ENCODE measurements around the gene CLEC1A. TPM values are rescaled to one million over a fixed set of nuclear protein-coding genes. Genes with fewer than 3 reads are reported as not detected.
"Not testable (repeated sequence)": the region's sequence is repeated elsewhere in the genome, so short reads cannot be mapped to it uniquely, and the experiment has no call there.

The CLEC1A gene
- total and polyA plus RNA-seq, 7 donors, result 0.96 to 3.8 (median 1.7) TPM

DNA sequence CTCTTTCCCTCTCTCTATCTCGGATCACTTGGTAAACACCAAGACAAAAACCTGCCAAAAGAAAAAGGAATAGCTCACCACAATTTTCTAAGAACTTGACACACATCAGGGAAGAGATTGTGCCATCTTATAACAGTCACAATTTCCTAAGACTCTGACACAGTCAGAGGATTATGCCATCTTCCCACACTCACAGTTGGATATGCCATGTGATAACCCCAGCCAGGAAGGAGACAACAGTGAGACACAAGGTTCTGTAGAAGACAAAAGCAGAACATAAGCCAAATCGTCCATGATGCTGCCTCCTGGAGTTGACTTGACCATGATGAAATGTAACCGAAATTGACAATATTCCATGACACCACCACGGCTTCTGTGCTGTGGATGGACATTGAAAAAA is 71.1 kb downstream of the CLEC1A start:
- Histone ChIP-seq H3K9me3 (no peaks in the 10 kb centered on the region), H3K4me3 (no peak overlapping the region), H3K4me1 (no peaks in the 10 kb centered on the region), H3K27ac (no peak overlapping the region), H3K36me3 (ENCODE audit: insufficient read depth in 1 of 2, low read depth in 1 of 2) (no peaks in the 10 kb centered on the region), H3K27me3 (ENCODE audit: insufficient read depth in 3 of 3, low read length in 2 of 3) (no peaks in the 10 kb centered on the region)
- TF ChIP-seq, protein P1, sequence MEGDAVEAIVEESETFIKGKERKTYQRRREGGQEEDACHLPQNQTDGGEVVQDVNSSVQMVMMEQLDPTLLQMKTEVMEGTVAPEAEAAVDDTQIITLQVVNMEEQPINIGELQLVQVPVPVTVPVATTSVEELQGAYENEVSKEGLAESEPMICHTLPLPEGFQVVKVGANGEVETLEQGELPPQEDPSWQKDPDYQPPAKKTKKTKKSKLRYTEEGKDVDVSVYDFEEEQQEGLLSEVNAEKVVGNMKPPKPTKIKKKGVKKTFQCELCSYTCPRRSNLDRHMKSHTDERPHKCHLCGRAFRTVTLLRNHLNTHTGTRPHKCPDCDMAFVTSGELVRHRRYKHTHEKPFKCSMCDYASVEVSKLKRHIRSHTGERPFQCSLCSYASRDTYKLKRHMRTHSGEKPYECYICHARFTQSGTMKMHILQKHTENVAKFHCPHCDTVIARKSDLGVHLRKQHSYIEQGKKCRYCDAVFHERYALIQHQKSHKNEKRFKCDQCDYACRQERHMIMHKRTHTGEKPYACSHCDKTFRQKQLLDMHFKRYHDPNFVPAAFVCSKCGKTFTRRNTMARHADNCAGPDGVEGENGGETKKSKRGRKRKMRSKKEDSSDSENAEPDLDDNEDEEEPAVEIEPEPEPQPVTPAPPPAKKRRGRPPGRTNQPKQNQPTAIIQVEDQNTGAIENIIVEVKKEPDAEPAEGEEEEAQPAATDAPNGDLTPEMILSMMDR (IDR thresholded peaks at IDR 0.05), result no peak
- DNase-seq (no peak), ATAC-seq (no peak)
- intact Hi-C loops (cut with DNase I), result no loop called here
- 65 to 75% (median 67%) methylated on average over 4 of the region's 4 CpGs for WGBS, 3 donors

DNA sequence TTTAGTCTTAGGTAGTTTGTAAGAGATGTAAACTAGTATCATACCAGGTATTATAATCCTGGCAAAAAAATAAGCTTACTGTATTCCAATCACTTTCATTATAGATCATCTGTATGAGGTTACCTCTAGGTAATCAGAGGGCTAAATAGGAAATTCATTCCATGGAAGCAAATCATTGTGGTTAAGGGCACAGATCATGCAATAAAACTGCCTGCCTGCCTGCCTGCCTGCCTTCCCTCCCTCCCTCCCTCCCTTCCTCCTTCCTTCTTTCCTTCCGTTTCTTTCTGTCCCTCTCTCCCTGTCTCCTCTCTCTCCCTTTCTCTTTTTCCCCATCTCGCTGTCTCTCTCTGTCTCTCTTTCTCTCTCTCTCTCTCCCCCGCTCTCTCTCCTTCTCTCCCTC is 71.5 kb downstream of the CLEC1A start:
- Histone ChIP-seq H3K27ac (no peak overlapping the region), H3K36me3 (ENCODE audit: insufficient read depth in 1 of 2, low read depth in 1 of 2) (no peaks in the 10 kb centered on the region), H3K4me3 (no peak overlapping the region), H3K9me3 (no peaks in the 10 kb centered on the region), H3K27me3 (ENCODE audit: insufficient read depth in 3 of 3, low read length in 2 of 3) (no peaks in the 10 kb centered on the region), H3K4me1 (no peaks in the 10 kb centered on the region)
- TF ChIP-seq, protein P1 (IDR thresholded peaks at IDR 0.05), result no peak
- WGBS, 3 donors, result 68 to 79% (median 74%) methylated on average over 3 of the region's 3 CpGs
- no peak for ATAC-seq
- no peak for DNase-seq
- intact Hi-C loops (cut with DNase I), result no loop called here

DNA sequence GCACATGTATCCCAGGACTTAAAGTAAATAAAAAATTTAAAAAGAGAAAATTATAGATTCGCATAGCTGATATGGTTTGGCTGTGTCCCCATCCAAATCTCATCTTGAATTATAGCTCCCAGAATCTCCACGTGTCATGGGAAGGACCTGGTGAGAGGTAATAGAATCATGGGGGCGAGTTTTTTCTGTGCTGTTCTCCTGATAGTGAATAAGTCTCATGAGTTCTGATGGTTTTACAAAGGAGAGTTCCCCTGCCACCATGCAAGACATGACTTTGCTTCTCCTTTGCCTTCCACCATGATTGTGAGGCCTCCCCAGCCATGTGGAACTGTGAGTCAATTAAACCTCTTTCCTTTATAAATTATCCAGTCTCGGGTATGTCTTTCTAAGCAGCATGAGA is 72.1 kb downstream of the CLEC1A start:
- H3K36me3 ChIP-seq (ENCODE audit: insufficient read depth in 1 of 2, low read depth in 1 of 2); DNase-seq; H3K4me1 ChIP-seq; H3K9me3 ChIP-seq; H3K4me3 ChIP-seq; H3K27ac ChIP-seq; intact Hi-C loops (cut with DNase I); ATAC-seq; H3K27me3 ChIP-seq (ENCODE audit: insufficient read depth in 3 of 3, low read length in 2 of 3): not testable (repeated sequence)
- WGBS, 3 donors, result 82 to 85% (median 84%) methylated on average over 4 of the region's 4 CpGs

DNA sequence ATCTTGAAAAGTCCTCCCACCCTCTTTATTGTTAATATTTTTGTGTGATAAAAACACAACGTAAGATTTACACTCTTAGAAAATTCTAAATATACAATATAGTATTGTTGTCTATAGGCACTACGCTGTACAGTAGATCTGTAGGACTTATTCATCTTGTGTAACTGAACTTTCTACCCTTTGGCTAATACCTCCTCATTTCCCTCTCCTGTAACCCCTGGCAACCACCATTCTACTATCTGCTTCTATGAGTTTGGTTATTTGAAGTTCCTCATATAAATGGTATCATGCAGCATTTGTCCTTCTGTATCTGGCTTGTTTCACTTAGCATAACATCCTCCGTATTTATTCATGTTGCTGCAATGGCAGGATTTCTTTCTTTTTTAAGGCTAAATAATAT is 73.5 kb downstream of the CLEC1A start:
- Histone ChIP-seq H3K36me3 (ENCODE audit: insufficient read depth in 1 of 2, low read depth in 1 of 2) (no peaks in the 10 kb centered on the region), H3K9me3 (no peaks in the 10 kb centered on the region), H3K27me3 (ENCODE audit: insufficient read depth in 3 of 3, low read length in 2 of 3) (no peaks in the 10 kb centered on the region), H3K4me1 (no peaks in the 10 kb centered on the region), H3K4me3 (no peak overlapping the region), H3K27ac (no peak overlapping the region)
- intact Hi-C loops (cut with DNase I), result no loop called here
- TF ChIP-seq, protein P1 (IDR thresholded peaks at IDR 0.05), result no peak
- DNase-seq (no peak), ATAC-seq (no peak)
- 93 to 98% (median 96%) methylated on average over 3 of the region's 3 CpGs for WGBS, 3 donors

DNA sequence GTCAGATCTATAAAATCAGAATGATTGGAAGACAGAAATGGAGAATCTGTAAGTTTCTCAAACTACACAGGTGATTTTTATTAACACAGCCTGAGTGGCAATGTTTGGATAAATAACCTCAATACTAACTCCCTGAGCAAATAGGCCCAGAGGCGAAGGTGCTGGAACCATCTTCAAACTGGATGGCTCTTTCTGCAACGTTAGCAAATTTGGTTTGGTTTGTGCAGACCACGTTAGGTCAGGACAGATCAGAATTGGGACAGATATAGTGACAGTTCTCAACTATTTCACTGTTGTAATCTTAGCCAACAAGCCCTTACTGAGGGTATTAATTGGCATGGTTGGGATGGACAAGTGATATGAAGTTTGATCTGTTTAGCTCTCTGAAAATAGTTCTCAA is 77.4 kb downstream of the CLEC1A start:
- DNase-seq (no peak), ATAC-seq (no peak)
- no peak overlapping the region for H3K27ac ChIP-seq
- no peaks in the 10 kb centered on the region for H3K36me3 ChIP-seq (ENCODE audit: insufficient read depth in 1 of 2, low read depth in 1 of 2)
- H3K27me3 ChIP-seq (ENCODE audit: insufficient read depth in 3 of 3, low read length in 2 of 3), result no peaks in the 10 kb centered on the region
- WGBS, 3 donors, result 56 to 84% (median 78%) methylated on average over 3 of the region's 3 CpGs
- intact Hi-C loops (cut with DNase I), result no loop called here
- TF ChIP-seq, protein P1 (IDR thresholded peaks at IDR 0.05), result no peak
- H3K4me3 ChIP-seq, result no peak overlapping the region
- H3K9me3 ChIP-seq, result no peaks in the 10 kb centered on the region
- H3K4me1 ChIP-seq, result no peaks in the 10 kb centered on the region

Other genes starting within 250 kb of the CLEC1A start
- gene CLEC2B, start 229.6 kb downstream of the CLEC1A start, total RNA-seq, result 10 to 100 TPM in 2 of 4 donors, 1 to 10 TPM in 2; 5.5 to 24.9 (median 10.5) TPM
- 10 to 100 TPM in 2 of 3 donors, 1 to 10 TPM in 1; 7.8 to 17.3 (median 13.1) TPM for gene CLEC2B, start 229.6 kb downstream of the CLEC1A start, polyA plus RNA-seq
- not detected for gene KLRF2, start 217.5 kb downstream of the CLEC1A start, total RNA-seq
- not detected for gene KLRF2, start 217.5 kb downstream of the CLEC1A start, polyA plus RNA-seq
- gene CLEC2A, start 166.6 kb downstream of the CLEC1A start, total RNA-seq, result not detected
- not detected for gene CLEC2A, start 166.6 kb downstream of the CLEC1A start, polyA plus RNA-seq
- under 1 TPM; 0.52 to 0.90 (median 0.64) TPM for gene CLEC12A, start 127.6 kb downstream of the CLEC1A start, total RNA-seq
- under 1 TPM; 0.06 to 0.96 (median 0.49) TPM for gene CLEC12A, start 127.6 kb downstream of the CLEC1A start, polyA plus RNA-seq
- not detected for gene CLEC1B, start 99.9 kb downstream of the CLEC1A start, total RNA-seq
- not detected for gene CLEC1B, start 99.9 kb downstream of the CLEC1A start, polyA plus RNA-seq
- gene CLEC12B, start 88.4 kb downstream of the CLEC1A start, total RNA-seq, result under 1 TPM in 1 of 4 donors, not detected in 3; 0.15 TPM
- gene CLEC12B, start 88.4 kb downstream of the CLEC1A start, polyA plus RNA-seq, result under 1 TPM in 1 of 3 donors, not detected in 2; 0.01 TPM
- gene CLEC9A, start 68.3 kb downstream of the CLEC1A start, total RNA-seq, result not detected
- gene CLEC9A, start 68.3 kb downstream of the CLEC1A start, polyA plus RNA-seq, result under 1 TPM in 1 of 3 donors, not detected in 2; 0.05 TPM
- gene CLEC7A, start 31.2 kb upstream of the CLEC1A start, total RNA-seq, result 1 to 10 TPM; 1.0 to 3.0 (median 1.3) TPM
- 1 to 10 TPM in 1 of 3 donors, under 1 TPM in 2; 0.27 to 1.3 (median 0.69) TPM for gene CLEC7A, start 31.2 kb upstream of the CLEC1A start, polyA plus RNA-seq
- under 1 TPM in 2 of 4 donors, not detected in 2; 0.56 to 0.66 TPM for gene OLR1, start 73.1 kb upstream of the CLEC1A start, total RNA-seq
- under 1 TPM in 2 of 3 donors, not detected in 1; 0.03 to 0.04 TPM for gene OLR1, start 73.1 kb upstream of the CLEC1A start, polyA plus RNA-seq
- gene TMEM52B, start 80.0 kb upstream of the CLEC1A start, total RNA-seq, result not detected
- not detected for gene TMEM52B, start 80.0 kb upstream of the CLEC1A start, polyA plus RNA-seq
- 100 to 1,000 TPM; 124 to 255 (median 218) TPM for gene GABARAPL1, start 113.9 kb upstream of the CLEC1A start, total RNA-seq
- gene GABARAPL1, start 113.9 kb upstream of the CLEC1A start, polyA plus RNA-seq, result 100 to 1,000 TPM in 2 of 3 donors, 10 to 100 TPM in 1; 36.1 to 268 (median 194) TPM
- 1 to 10 TPM in 1 of 4 donors, under 1 TPM in 3; 0.17 to 1.1 (median 0.49) TPM for gene KLRD1, start 208.9 kb upstream of the CLEC1A start, total RNA-seq
- under 1 TPM; 0.03 to 0.30 (median 0.13) TPM for gene KLRD1, start 208.9 kb upstream of the CLEC1A start, polyA plus RNA-seq